ENCODE data around the gene PLA2G4D. TPM values are rescaled to one million over a fixed set of nuclear protein-coding genes. Genes with fewer than 3 reads are reported as not detected.

The PLA2G4D gene
- polyA plus RNA-seq, 1 of the 3 experiments (the other 2 are of a cell fraction) = not detected

DNA sequence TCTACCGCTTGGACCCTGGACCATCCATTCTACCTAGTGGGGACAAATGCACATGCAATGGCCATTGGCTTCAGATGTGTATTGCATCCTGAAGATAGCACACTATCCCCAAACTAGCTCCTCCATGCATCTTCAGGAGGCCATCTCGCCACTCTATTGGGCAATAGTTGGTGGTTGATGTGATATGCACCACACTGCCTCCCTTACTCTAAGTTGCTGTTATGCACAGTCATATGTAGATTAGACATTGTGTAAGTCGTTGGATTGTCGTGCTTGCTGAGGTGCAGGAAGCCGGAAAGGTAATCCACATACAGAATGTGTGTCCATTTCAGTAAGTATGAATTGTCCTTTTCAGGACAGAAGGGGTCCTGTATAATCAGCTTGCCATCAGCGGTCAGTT is 26.7 kb upstream of the PLA2G4D start:
- Histone ChIP-seq H2AFZ (ENCODE audit: low read depth) (no peak overlapping the region), H3K9ac (no peak overlapping the region), H3K4me3 (ENCODE audit: low read depth in 2 of 2, low read length in 1 of 2) (no peak overlapping the region), H3K79me2 (ENCODE audit: insufficient read depth) (no peaks in the 10 kb centered on the region), H3F3A (replicated peaks; ENCODE audit: insufficient read depth) (no peaks in the 10 kb centered on the region), H3K4me1 (ENCODE audit: control insufficient read depth in 1 of 2, insufficient read depth in 2 of 2, low read depth in 1 of 2, low read length in 1 of 2) (peaks cover 0 to 6% of the 10 kb centered on the region in 2 experiments; a peak in 1 of 4 replicates), H4K20me1 (ENCODE audit: insufficient read depth) (no peaks in the 10 kb centered on the region), H3K27me3 (ENCODE audit: insufficient read depth) (peaks cover 20% of the 10 kb centered on the region; the same call in 1 of the 2 replicates), H3K27ac (ENCODE audit: low read depth in 2 of 2, low read length in 1 of 2) (no peak overlapping the region), H3K36me3 (replicated peaks in 1 of 2; ENCODE audit: control insufficient read depth in 1 of 2, insufficient read depth in 2 of 2, low read length in 1 of 2) (no peaks in the 10 kb centered on the region), H3K4me2 (no peak overlapping the region), H3K9me3 (no peaks in the 10 kb centered on the region), H3K9me2 (no peaks in the 10 kb centered on the region)
- TF ChIP-seq FOXJ3 (CRISPR knock-in tag; IDR thresholded peaks at IDR 0.05) (no peak), CTCF (IDR thresholded peaks at IDR 0.05) (no peak), RXRA (IDR thresholded peaks at IDR 0.05; ENCODE audit: borderline replicate concordance, low read depth) (no peak), POLR2AphosphoS5 (IDR thresholded peaks at IDR 0.05; ENCODE audit: low read depth, low read length) (no peak), RFX5 (IDR thresholded peaks at IDR 0.05; ENCODE audit: low read length) (no peak), TAF1 (IDR thresholded peaks at IDR 0.05; ENCODE audit: borderline replicate concordance, low read depth, low read length) (no peak), CHD2 (IDR thresholded peaks at IDR 0.05; ENCODE audit: low read length, partially characterized antibody) (no peak), JUND (IDR thresholded peaks at IDR 0.05) (no peak), NRF1 (IDR thresholded peaks at IDR 0.05; ENCODE audit: low read depth, low read length) (no peak), GABPA (IDR thresholded peaks at IDR 0.05; ENCODE audit: low read depth) (no peak), SMC3 (IDR thresholded peaks at IDR 0.05; ENCODE audit: low read depth, low read length) (no peak), TCF12 (IDR thresholded peaks at IDR 0.05) (no peak)
- TF ChIP-seq, protein P1, sequence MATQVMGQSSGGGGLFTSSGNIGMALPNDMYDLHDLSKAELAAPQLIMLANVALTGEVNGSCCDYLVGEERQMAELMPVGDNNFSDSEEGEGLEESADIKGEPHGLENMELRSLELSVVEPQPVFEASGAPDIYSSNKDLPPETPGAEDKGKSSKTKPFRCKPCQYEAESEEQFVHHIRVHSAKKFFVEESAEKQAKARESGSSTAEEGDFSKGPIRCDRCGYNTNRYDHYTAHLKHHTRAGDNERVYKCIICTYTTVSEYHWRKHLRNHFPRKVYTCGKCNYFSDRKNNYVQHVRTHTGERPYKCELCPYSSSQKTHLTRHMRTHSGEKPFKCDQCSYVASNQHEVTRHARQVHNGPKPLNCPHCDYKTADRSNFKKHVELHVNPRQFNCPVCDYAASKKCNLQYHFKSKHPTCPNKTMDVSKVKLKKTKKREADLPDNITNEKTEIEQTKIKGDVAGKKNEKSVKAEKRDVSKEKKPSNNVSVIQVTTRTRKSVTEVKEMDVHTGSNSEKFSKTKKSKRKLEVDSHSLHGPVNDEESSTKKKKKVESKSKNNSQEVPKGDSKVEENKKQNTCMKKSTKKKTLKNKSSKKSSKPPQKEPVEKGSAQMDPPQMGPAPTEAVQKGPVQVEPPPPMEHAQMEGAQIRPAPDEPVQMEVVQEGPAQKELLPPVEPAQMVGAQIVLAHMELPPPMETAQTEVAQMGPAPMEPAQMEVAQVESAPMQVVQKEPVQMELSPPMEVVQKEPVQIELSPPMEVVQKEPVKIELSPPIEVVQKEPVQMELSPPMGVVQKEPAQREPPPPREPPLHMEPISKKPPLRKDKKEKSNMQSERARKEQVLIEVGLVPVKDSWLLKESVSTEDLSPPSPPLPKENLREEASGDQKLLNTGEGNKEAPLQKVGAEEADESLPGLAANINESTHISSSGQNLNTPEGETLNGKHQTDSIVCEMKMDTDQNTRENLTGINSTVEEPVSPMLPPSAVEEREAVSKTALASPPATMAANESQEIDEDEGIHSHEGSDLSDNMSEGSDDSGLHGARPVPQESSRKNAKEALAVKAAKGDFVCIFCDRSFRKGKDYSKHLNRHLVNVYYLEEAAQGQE (IDR thresholded peaks at IDR 0.05; ENCODE audit: low read depth, low read length) = no peak
- TF ChIP-seq, protein P2, sequence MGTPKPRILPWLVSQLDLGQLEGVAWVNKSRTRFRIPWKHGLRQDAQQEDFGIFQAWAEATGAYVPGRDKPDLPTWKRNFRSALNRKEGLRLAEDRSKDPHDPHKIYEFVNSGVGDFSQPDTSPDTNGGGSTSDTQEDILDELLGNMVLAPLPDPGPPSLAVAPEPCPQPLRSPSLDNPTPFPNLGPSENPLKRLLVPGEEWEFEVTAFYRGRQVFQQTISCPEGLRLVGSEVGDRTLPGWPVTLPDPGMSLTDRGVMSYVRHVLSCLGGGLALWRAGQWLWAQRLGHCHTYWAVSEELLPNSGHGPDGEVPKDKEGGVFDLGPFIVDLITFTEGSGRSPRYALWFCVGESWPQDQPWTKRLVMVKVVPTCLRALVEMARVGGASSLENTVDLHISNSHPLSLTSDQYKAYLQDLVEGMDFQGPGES (IDR thresholded peaks at IDR 0.05; ENCODE audit: low read depth, low read length) = no peak
- TF ChIP-seq, protein P3, sequence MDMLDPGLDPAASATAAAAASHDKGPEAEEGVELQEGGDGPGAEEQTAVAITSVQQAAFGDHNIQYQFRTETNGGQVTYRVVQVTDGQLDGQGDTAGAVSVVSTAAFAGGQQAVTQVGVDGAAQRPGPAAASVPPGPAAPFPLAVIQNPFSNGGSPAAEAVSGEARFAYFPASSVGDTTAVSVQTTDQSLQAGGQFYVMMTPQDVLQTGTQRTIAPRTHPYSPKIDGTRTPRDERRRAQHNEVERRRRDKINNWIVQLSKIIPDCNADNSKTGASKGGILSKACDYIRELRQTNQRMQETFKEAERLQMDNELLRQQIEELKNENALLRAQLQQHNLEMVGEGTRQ (IDR thresholded peaks at IDR 0.05; ENCODE audit: borderline replicate concordance, low read depth, low read length) = no peak
- WGBS (ENCODE audit: low lambda C conversion rate) = 71% methylated on average over 6 of the region's 6 CpGs
- ChIA-PET CTCF (interaction anchor here (0.5 to 2.9 kb wide), 5 partner anchors 16 to 593 kb away, joined by 3 to 11 read pairs (median 3); no protein-coding TSS in a partner anchor), POLR2A (no interaction called here)
- DNase-seq = no peak

All from SK-N-SH (cell line).